Pancreas (tissue), 10 donors: ENCODE measurements around the gene SEMA4G. TPM values are rescaled to one million over a fixed set of nuclear protein-coding genes. Genes with fewer than 3 reads are reported as not detected.

Experiments used
- ATAC-seq, 4 donors: fragments of 200-7000 bp; cut with Tn5 transposase; one replicate each; pipeline versions ENCODE4 v1.8.0 to v1.9.1; 2020; ENCODE audit warnings: mild to moderate bottlenecking in 4 of 4, moderate library complexity in 4 of 4
- DNase-seq, 6 donors: peaks; one replicate each; pipeline ENCODE4 v3.0.0-alpha.2; 2020
- FAIRE-seq: peaks from 2 replicates; lab custom pipeline; 2012; peaks lifted over from hg19 to GRCh38; lab: Jason Lieb, UNC
- H3K27ac ChIP-seq, 4 donors: fragments of 200-600 bp; sonication (generic); 1 replicate in 3 of 4; 2 replicates in 1 of 4; pipeline versions ENCODE4 v1.5.0 to v1.8.0; 2020
- H3K27me3 ChIP-seq, 4 donors: fragments of 200-600 bp; one replicate each; pipeline ENCODE4 v1.8.0; 2021
- H3K36me3 ChIP-seq, 3 donors: fragments of 200-600 bp; sonication (generic) in 1 of 3; one replicate each; pipeline versions ENCODE4 v1.5.0 to v1.8.0; 2020 to 2021
- H3K4me1 ChIP-seq, 3 donors: fragments of 200-600 bp; one replicate each; pipeline ENCODE4 v1.8.0; 2021
- H3K4me3 ChIP-seq, 4 donors: fragments of 200-600 bp; sonication (generic) in 2 of 4; one replicate each; pipeline versions ENCODE4 v1.5.0 to v1.8.0; 2020 to 2021
- H3K9me3 ChIP-seq, 4 donors: fragments of 200-600 bp; one replicate each; pipeline ENCODE4 v1.8.0; 2021
- CTCF ChIP-seq, 4 donors: fragments of 200-600 bp; sonication (generic) in 3 of 4; IDR thresholded peaks; one replicate each; pipeline versions ENCODE4 v1.5.0 to v1.8.0; 2021; ENCODE audit warnings: antibody characterized with exemption in 4 of 4
- WGBS, 2 donors: extraction: QIAGEN DNeasy Blood & Tissue Kit; methylation state at CpG; one replicate each; pipeline ENCODE4 v1.1.7; 2013; 5-methylcytosine and 5-hydroxymethylcytosine counted together
- intact Hi-C, 3 donors: fragments of 100-400 bp; cut with DNase I; formaldehyde crosslinking; loops; one replicate each; pipeline versions ENCODE4 v1.11.1 to v1.14.2; 2022
- polyA plus RNA-seq, 2 donors: library from polyadenylated mRNA; stranded (reverse); fragments of 200-250 nt; gene quantifications; one replicate each; pipeline ENCODE4 v1.2.3, GENCODE V29; 2013
- total RNA-seq, 6 donors: library from RNA; stranded (reverse); fragmentation: NEBNext Ultra II Directional in 4 of 6; extraction: Animal tissue kit (Norgen Biotek cat#: 25700) in 4 of 6; gene quantifications; one replicate each; pipeline versions ENCODE4 v1.2.1 to v1.2.4, GENCODE V29; 2021 to 2023
- donor health status: healthy with polysubstance abuse.
- donor health status: DM: no; HTN: no; CAD: no; lungs with moderate emphysema.
- donor health status: DM: no; HTN: no; CAD: no.
- donor health status: control.
- donor health status: control.
- donor health status: Bipolar disorder and iron deficiency.
- donor health status: DM: yes; HTN: yes; CAD: no.
- donor health status: DM: no; HTN: no; CAD: no.
- donor health status: DM: no; HTN: no; CAD: no.
- donor health status: DM: yes; HTN: yes; CAD: no.

Gene SEMA4G
- total and polyA plus RNA-seq, 8 donors = 8.7 to 36.4 (median 15.3) TPM

GRCh38 chr10:100978901-100979195 lies 9.5 kb downstream of the SEMA4G start:
- ATAC-seq (no peak), DNase-seq (peak in 3 of 6 donors; percentile 7 to 33 (median 30)), FAIRE-seq (no peak)
- no peak overlapping the region for H3K4me3 ChIP-seq
- no peaks in the 10 kb centered on the region for H3K4me1 ChIP-seq
- intact Hi-C loops = no loop called here
- H3K9me3 ChIP-seq = no peaks in the 10 kb centered on the region
- peaks cover 0 to 19% (median 6%) of the 10 kb centered on the region in 3 donors for H3K36me3 ChIP-seq
- H3K27ac ChIP-seq = no peak overlapping the region
- 78 to 80% methylated on average over 10 of the region's 10 CpGs for WGBS, 2 donors
- no peaks in the 10 kb centered on the region for H3K27me3 ChIP-seq
- TF ChIP-seq CTCF (IDR thresholded peaks at IDR 0.05) = no peak

- no peak for FAIRE-seq
- H3K4me1 ChIP-seq = no peaks in the 10 kb centered on the region
- TF ChIP-seq CTCF (IDR thresholded peaks at IDR 0.05) = no peak
- no peak overlapping the region for H3K27ac ChIP-seq
- no peak overlapping the region for H3K4me3 ChIP-seq
- 90% methylated on average over 16 of the region's 16 CpGs for WGBS, 2 donors
- no peak for ATAC-seq
- intact Hi-C loops = no loop called here
- no peaks in the 10 kb centered on the region for H3K9me3 ChIP-seq
- H3K27me3 ChIP-seq = no peaks in the 10 kb centered on the region
- DNase-seq = peak in 3 of 6 donors; percentile 13 to 66 (median 50)
- peaks cover 0 to 19% (median 6%) of the 10 kb centered on the region in 3 donors for H3K36me3 ChIP-seq
These were observed 10.5 kb downstream of the SEMA4G start for GRCh38 chr10:100979791-100980272.

GRCh38 chr10:100980311-100980710 lies 11.0 kb downstream of the SEMA4G start:
- intact Hi-C loops = no loop called here
- no peak for DNase-seq
- no peak for TF ChIP-seq CTCF (IDR thresholded peaks at IDR 0.05)
- Histone ChIP-seq H3K4me1 (no peaks in the 10 kb centered on the region), H3K27me3 (no peaks in the 10 kb centered on the region), H3K36me3 (peaks cover 0 to 19% (median 6%) of the 10 kb centered on the region in 3 donors), H3K4me3 (no peak overlapping the region), H3K27ac (no peak overlapping the region), H3K9me3 (no peaks in the 10 kb centered on the region)
- ATAC-seq = no peak
- 88 to 91% methylated on average over 2 of the region's 2 CpGs for WGBS, 2 donors
- no peak for FAIRE-seq

GRCh38 chr10:100980711-100981110 lies 11.4 kb downstream of the SEMA4G start:
- H3K36me3 ChIP-seq = peaks cover 0 to 19% (median 6%) of the 10 kb centered on the region in 3 donors
- peaks cover 0 to 3% (median 3%) of the 10 kb centered on the region in 3 donors for H3K4me1 ChIP-seq
- H3K9me3 ChIP-seq = no peaks in the 10 kb centered on the region
- ATAC-seq (no peak), DNase-seq (peak in 3 of 6 donors; percentile 6 to 31 (median 27)), FAIRE-seq (no peak)
- intact Hi-C loops = no loop called here
- no peaks in the 10 kb centered on the region for H3K27me3 ChIP-seq
- 92 to 95% methylated on average over 7 of the region's 7 CpGs for WGBS, 2 donors
- TF ChIP-seq CTCF (IDR thresholded peaks at IDR 0.05) = no peak
- no peak overlapping the region for H3K4me3 ChIP-seq
- H3K27ac ChIP-seq = no peak overlapping the region

- no peak for ATAC-seq
- intact Hi-C loops = no loop called here
- H3K36me3 ChIP-seq = peaks cover 0 to 19% (median 6%) of the 10 kb centered on the region in 3 donors
- TF ChIP-seq CTCF (IDR thresholded peaks at IDR 0.05) = no peak
- no peaks in the 10 kb centered on the region for H3K9me3 ChIP-seq
- FAIRE-seq = no peak
- H3K4me1 ChIP-seq = peaks cover 0 to 9% (median 8%) of the 10 kb centered on the region in 3 donors
- no peaks in the 10 kb centered on the region for H3K27me3 ChIP-seq
- no peak overlapping the region for H3K27ac ChIP-seq
- no peak for DNase-seq
- WGBS, 2 donors = 84 to 85% methylated on average over 5 of the region's 5 CpGs
- H3K4me3 ChIP-seq = no peak overlapping the region
These were observed 12.0 kb downstream of the SEMA4G start for GRCh38 chr10:100981178-100981772.
